Gastrocnemius medialis (tissue), 4 donors: Measurements from ENCODE around the gene GPHN. TPM values are rescaled to one million over a fixed set of nuclear protein-coding genes. Genes with fewer than 3 reads are reported as not detected.

ENCODE experiments used
- ATAC-seq, 2 donors: fragments of 150-250 bp; one replicate each; pipeline ENCODE4 v1.9.1; 2016
- DNase-seq, 2 donors: peaks; one replicate each; pipeline ENCODE4 v3.0.0-alpha.2; 2019
- H3K27ac ChIP-seq, 4 donors: fragments of 200-600 bp; sonication (generic); 1 replicate in 1 of 4; 2 replicates in 3 of 4; pipeline ENCODE4 v1.5.1; 2016 to 2018; ENCODE audit warnings: mild to moderate bottlenecking in 2 of 4, moderate library complexity in 1 of 4
- H3K27me3 ChIP-seq, 3 donors: fragments of 200-600 bp; sonication (generic) in 2 of 3; 1 replicate in 1 of 3; 2 replicates in 2 of 3; pipeline versions ENCODE4 v1.5.1 to v1.6.0; 2016 to 2019; ENCODE audit warnings: mild to moderate bottlenecking in 1 of 3, moderate library complexity in 1 of 3
- H3K36me3 ChIP-seq, 2 donors: fragments of 200-600 bp; sonication (generic) in 1 of 2; one replicate each; pipeline ENCODE4 v1.5.1; 2017 to 2018
- H3K4me1 ChIP-seq, 2 donors: fragments of 200-600 bp; sonication (generic) in 1 of 2; one replicate each; pipeline ENCODE4 v1.5.1; 2016 to 2017; ENCODE audit warnings: mild to moderate bottlenecking in 2 of 2
- H3K4me3 ChIP-seq, 4 donors: fragments of 200-600 bp; sonication (generic) in 3 of 4; 1 replicate in 1 of 4; 2 replicates in 3 of 4; pipeline ENCODE4 v1.5.1; 2016 to 2019; ENCODE audit warnings: mild to moderate bottlenecking in 2 of 4
- H3K9me3 ChIP-seq, 3 donors: fragments of 200-600 bp; sonication (generic) in 2 of 3; 1 replicate in 1 of 3; 2 replicates in 2 of 3; pipeline ENCODE4 v1.5.1; 2016 to 2019
- CTCF ChIP-seq, 5 experiments: fragments of 450-650 bp in 3 of 5; fragments of 200-600 bp in 2 of 5; sonication (generic) in 2 of 5; IDR thresholded peaks in 4 of 5; conservative IDR thresholded peaks in 1 of 5; 1 replicate in 4 of 5; 2 replicates in 1 of 5; pipeline ENCODE4 v1.5.1; 2016 to 2019; ENCODE audit warnings: antibody characterized with exemption in 5 of 5, mild to moderate bottlenecking in 3 of 5, moderate library complexity in 3 of 5
- POLR2A ChIP-seq, 2 donors: fragments of 450-650 bp; IDR thresholded peaks; one replicate each; pipeline ENCODE4 v1.6.1; 2017; ENCODE audit warnings: antibody characterized with exemption in 2 of 2, mild to moderate bottlenecking in 2 of 2, moderate library complexity in 2 of 2
- in situ Hi-C, 4 donors: fragments of 200-750 bp; cut with MboI; loops; one replicate each; pipeline versions ENCODE4 v1.15.0 to v1.8.0; 2017; ENCODE audit warnings: low sequenced_read_pairs in 4 of 4
- intact Hi-C: fragments of 100-400 bp; cut with DNase I; formaldehyde crosslinking; loops from one replicate; pipeline ENCODE4 v1.15.1; 2023; ENCODE audit warnings: low total_unique reads
- total RNA-seq, 4 donors: library from RNA; depleted of rRNA; stranded (reverse); fragments of >200 nt; gene quantifications; one replicate each; pipeline versions ENCODE4 v1.1.0 to v1.2.3, GENCODE V29; 2016

GPHN gene
- total RNA-seq, 4 donors from 2014 or later = 10.3 to 33.3 (median 23.5) TPM

- no peak for DNase-seq
- in situ Hi-C loops = no loop called here
Observed at GRCh38 chr14:66959437-66960050, 451.6 kb downstream of the GPHN start.

GRCh38 chr14:66965831-66966230, 457.9 kb downstream of the GPHN start:
- intact Hi-C loops (no loop called here), in situ Hi-C loops (no loop called here)
- TF ChIP-seq CTCF (IDR thresholded peaks at IDR 0.05 in 4 of 5, conservative IDR thresholded peaks at IDR 0.05 in 1 of 5) (no peak), POLR2A (IDR thresholded peaks at IDR 0.05) (no peak)
- peaks cover 0 to 11% of the 10 kb centered on the region in 2 donors for H3K36me3 ChIP-seq
- no peaks in the 10 kb centered on the region for H3K9me3 ChIP-seq
- H3K4me3 ChIP-seq = no peak overlapping the region
- no peak for DNase-seq
- ATAC-seq = no peak
- H3K27ac ChIP-seq = no peak overlapping the region
- H3K4me1 ChIP-seq = no peaks in the 10 kb centered on the region
- H3K27me3 ChIP-seq = no peaks in the 10 kb centered on the region

More at GRCh38 chr14:66959437-66960050, 451.6 kb downstream of the GPHN start:
- no peak for TF ChIP-seq POLR2A (IDR thresholded peaks at IDR 0.05)
- no peak for TF ChIP-seq CTCF (IDR thresholded peaks at IDR 0.05 in 4 of 5, conservative IDR thresholded peaks at IDR 0.05 in 1 of 5)
- Histone ChIP-seq H3K4me3 (no peak overlapping the region), H3K9me3 (no peaks in the 10 kb centered on the region), H3K4me1 (no peaks in the 10 kb centered on the region), H3K27me3 (no peaks in the 10 kb centered on the region), H3K27ac (no peak overlapping the region), H3K36me3 (peaks cover 3 to 14% of the 10 kb centered on the region in 2 donors)
- ATAC-seq = no peak
- intact Hi-C loops = no loop called here

DNA sequence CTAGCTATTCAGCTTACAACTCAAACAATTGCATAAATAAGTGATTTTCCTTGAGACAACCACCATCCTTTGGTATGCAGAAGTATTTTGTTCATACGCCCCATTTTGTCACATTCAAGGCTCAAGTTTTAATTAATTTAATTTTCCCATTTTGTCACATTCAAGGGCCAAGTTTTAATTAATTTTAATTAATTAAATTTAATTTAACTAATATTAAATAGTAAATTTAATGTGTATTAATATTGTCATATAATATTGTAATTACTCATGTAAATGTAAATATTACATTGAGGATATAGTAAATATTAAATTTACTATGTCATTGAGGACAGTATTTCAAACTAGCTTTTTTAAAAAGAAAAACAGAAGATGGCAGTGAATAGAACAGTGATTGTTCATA, 464.5 kb downstream of the GPHN start:
- in situ Hi-C loops = no loop called here
- Histone ChIP-seq H3K27me3 (no peaks in the 10 kb centered on the region), H3K36me3 (no peaks in the 10 kb centered on the region), H3K4me3 (no peak overlapping the region), H3K9me3 (no peaks in the 10 kb centered on the region), H3K4me1 (no peaks in the 10 kb centered on the region), H3K27ac (no peak overlapping the region)
- no peak for TF ChIP-seq POLR2A (IDR thresholded peaks at IDR 0.05)
- no peak for TF ChIP-seq CTCF (IDR thresholded peaks at IDR 0.05 in 4 of 5, conservative IDR thresholded peaks at IDR 0.05 in 1 of 5)
- no peak for ATAC-seq
- no peak for DNase-seq
- intact Hi-C loops = no loop called here

DNA sequence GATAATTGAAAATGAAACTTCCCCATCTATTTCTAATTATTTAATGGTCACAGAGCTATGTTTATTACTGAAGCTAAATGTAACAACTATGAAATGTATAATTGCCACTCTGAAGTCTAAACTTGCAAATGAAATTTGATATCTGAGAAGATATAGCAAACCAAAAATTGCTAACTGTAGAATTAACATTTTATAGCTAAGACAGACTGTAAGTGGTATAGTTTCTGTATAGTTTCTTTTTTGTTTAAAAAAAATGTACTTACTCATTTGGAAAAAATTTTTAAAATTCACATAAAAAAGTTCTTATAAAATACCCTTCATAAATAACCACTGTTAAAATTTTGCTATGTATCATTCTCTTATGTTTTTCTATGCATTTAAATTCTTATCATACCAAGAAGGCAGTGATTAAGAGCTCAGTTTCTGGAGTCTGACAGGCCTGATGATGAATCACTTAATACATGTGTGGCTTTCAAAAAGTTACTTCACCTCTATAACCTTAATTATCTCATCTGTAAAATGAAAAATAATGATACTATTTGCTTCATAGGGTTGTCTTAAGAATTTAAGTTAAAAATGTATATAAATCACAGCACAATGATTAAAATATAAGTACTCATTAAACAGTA, 466.6 kb downstream of the GPHN start:
- intact Hi-C loops = no loop called here
- no peak for DNase-seq
- in situ Hi-C loops = no loop called here
- TF ChIP-seq POLR2A (IDR thresholded peaks at IDR 0.05) (no peak), CTCF (IDR thresholded peaks at IDR 0.05 in 4 of 5, conservative IDR thresholded peaks at IDR 0.05 in 1 of 5) (no peak)
- ATAC-seq = no peak
- Histone ChIP-seq H3K9me3 (no peaks in the 10 kb centered on the region), H3K27me3 (no peaks in the 10 kb centered on the region), H3K36me3 (no peaks in the 10 kb centered on the region), H3K4me1 (no peaks in the 10 kb centered on the region), H3K4me3 (no peak overlapping the region), H3K27ac (no peak overlapping the region)
